PFSK-1 (cell line): ENCODE data around the gene MARCHF2.
A peak's percentile ranks its signal among the peaks of the same experiment; 100 is the strongest.

Source experiments
- FOXP2 ChIP-seq: optimal IDR thresholded peaks from 2 replicates; pipeline ENCODE3; 2011; ENCODE audit warnings: borderline replicate concordance, control low read depth, inconsistent platforms; ENCODE audit not compliant: insufficient read depth; ENCODE audit errors: extremely low read length, extremely low read depth
- POLR2AphosphoS5 ChIP-seq: IDR thresholded peaks from 2 replicates; pipeline ENCODE4 v1.6.1; 2012; ENCODE audit warnings: low read depth, mild to moderate bottlenecking, control low read depth, low read length, moderate library complexity
- REST ChIP-seq, 2 experiments: IDR thresholded peaks; 2 replicates each; pipeline versions ENCODE4 v1.6.1 to v1.8.0; 2011 to 2012; ENCODE audit warnings: low read depth in 2 of 2, low read length in 2 of 2, control low read depth in 1 of 2, inconsistent platforms in 1 of 2, mild to moderate bottlenecking in 1 of 2, moderate library complexity in 1 of 2; ENCODE audit not compliant: insufficient read depth in 1 of 2
- SIN3A ChIP-seq: IDR thresholded peaks from 2 replicates; pipeline ENCODE4 v1.6.1; 2012; ENCODE audit warnings: mild to moderate bottlenecking, low read length, moderate library complexity, borderline replicate concordance; ENCODE audit not compliant: insufficient read depth
- TAF1 ChIP-seq: IDR thresholded peaks from 2 replicates; pipeline ENCODE4 v1.6.1; 2012; ENCODE audit warnings: low read length, control low read depth, borderline replicate concordance; ENCODE audit not compliant: insufficient read depth

MARCHF2 gene

GRCh38 chr19:8386990-8387389, 26.1 kb upstream of the MARCHF2 start:
- TF ChIP-seq TAF1 = no peak
- no peak for TF ChIP-seq FOXP2
- TF ChIP-seq POLR2AphosphoS5 = no peak
- no peak for TF ChIP-seq SIN3A
- TF ChIP-seq REST (IDR thresholded peaks at IDR 0.05; ENCODE audit: insufficient read depth in 1 of 2, low read depth in 2 of 2, low read length in 2 of 2) = no peak

- TF ChIP-seq POLR2AphosphoS5 = no peak
- TF ChIP-seq TAF1 = no peak
- TF ChIP-seq REST (IDR thresholded peaks at IDR 0.05; ENCODE audit: insufficient read depth in 1 of 2, low read depth in 2 of 2, low read length in 2 of 2) = no peak
- TF ChIP-seq SIN3A = no peak
- no peak for TF ChIP-seq FOXP2
Observed at GRCh38 chr19:8387688-8388611, 25.2 kb upstream of the MARCHF2 start.

- TF ChIP-seq REST (IDR thresholded peaks at IDR 0.05; ENCODE audit: insufficient read depth in 1 of 2, low read depth in 2 of 2, low read length in 2 of 2) = no peak
- TF ChIP-seq POLR2AphosphoS5 = no peak
- TF ChIP-seq SIN3A = no peak
- no peak for TF ChIP-seq FOXP2
- no peak for TF ChIP-seq TAF1
Observed at GRCh38 chr19:8388612-8388958, 24.5 kb upstream of the MARCHF2 start.

- no peak for TF ChIP-seq REST (IDR thresholded peaks at IDR 0.05; ENCODE audit: insufficient read depth in 1 of 2, low read depth in 2 of 2, low read length in 2 of 2)
- 0 out of 2 replicates have a peak, but pooled peaks have one; percentile 20 for TF ChIP-seq SIN3A
- TF ChIP-seq POLR2AphosphoS5 = peak; percentile 18; the same call in 1 of the 2 replicates
- TF ChIP-seq TAF1 = peak; percentile 41; the same call in 1 of the 2 replicates
- peak; percentile 13 for TF ChIP-seq FOXP2
Observed at GRCh38 chr19:8389891-8390616, 23.1 kb upstream of the MARCHF2 start, which contains the start of gene RAB11B. TSS of gene RAB11B (plus strand) at chr19:8390360. CDS start at chr19:8390417, 57 bp downstream.
